ENCODE measurements around the gene CD93.

Gene CD93

DNA sequence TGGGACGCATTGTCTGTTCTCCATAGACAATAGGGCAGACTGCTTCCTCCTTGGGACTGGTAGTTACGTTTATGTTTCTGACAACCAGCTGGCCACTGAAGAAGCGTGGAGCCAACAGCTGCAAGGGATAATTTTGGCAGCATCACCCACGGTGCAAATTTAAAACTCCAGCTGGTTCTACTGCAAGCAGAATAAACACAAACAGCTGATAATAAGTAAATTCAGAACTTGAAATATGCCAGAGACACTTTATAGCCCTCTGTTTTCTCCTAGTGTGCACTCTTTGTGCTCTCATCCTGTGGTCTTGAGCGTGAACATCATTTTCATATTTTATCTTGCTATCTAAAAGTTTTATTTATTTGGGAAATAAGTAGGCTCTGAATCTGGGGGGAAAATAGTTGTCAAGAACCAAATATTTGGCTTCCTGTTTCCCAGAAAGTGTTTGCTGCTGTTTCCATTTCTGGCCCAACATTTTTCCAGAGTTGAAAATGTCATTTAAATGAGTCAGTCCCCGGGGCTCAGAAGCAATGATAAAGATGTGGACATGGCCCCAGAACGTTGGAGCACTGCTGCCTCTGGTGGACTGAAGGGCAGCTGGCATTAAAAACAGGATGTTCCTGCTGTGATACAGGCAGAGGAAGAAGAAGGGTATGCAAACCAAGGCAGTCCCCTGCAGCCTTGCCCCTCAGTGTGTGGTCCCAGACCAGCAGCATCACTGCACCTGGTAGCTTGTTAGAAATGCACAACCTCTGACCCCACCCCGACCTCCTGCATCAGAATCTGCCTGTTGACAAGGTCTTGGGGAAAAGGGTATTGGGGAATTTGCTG lies 24.2 kb downstream of the CD93 start:
- no peak for DNase-seq (ENCODE audit: low read depth in 2 of 3, low spot score in 2 of 3)

DNA sequence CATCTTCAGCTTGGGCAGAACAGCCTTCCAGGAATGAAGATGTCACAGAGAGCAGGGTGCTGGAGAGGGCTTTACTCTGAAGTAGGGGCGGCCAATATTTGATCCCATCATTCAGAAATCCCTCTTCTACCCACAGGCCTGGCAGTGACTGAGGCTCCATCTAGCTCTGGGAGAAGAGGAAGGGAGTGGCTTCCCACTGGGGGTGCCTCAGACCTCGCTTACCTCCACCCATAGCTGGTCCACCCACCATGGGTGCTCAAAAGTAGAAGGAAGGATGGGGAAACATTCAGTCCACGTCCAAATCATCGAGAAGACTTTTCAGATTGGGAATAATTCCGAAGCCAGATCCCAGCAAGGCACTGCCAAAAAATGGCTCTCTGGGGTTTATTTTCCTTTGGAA lies 24.9 kb downstream of the CD93 start:
- no peak for DNase-seq (ENCODE audit: low read depth in 2 of 3, low spot score in 2 of 3)

DNA sequence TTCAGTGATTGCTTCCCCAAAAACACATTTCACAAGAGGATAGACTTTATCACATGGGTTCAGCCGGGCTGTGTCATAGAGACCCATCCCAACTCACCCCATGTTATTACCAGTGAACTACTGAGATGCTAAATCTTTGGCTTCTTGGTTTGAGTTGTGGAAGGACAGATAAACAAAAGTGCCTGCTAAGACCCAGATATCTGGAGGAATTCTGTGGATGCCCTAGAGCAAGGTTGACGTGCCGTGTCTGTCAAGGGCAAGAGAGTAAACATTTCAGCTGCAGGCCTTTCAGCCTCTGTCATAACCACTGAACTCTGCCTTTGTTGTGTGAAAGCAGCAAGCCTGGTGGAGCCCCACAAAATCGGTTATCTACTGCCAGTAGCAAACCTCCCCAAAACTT lies 25.5 kb downstream of the CD93 start:
- DNase-seq (ENCODE audit: low read depth in 2 of 3, low spot score in 2 of 3): no peak

DNA sequence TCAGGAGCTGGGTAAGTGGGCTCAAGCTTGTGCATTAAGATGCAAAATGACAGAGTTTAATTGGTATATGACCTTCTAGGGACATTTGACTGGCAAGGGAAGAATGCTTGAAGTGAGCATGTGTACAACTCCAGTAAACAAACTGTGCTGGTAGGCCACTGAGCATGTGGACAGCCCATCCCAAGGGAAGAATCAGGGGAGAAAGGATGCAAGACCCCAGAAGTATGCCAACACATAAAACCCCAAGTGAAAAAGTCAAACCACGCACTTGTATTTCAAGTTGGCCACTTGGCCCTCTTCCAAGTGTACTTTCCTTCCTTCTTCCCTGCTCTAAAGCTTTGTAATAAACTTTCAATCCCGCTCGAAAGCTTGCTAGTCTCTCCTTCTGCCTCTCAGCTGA lies 26.3 kb downstream of the CD93 start:
- DNase-seq (ENCODE audit: low read depth in 2 of 3, low spot score in 2 of 3): no peak

DNA sequence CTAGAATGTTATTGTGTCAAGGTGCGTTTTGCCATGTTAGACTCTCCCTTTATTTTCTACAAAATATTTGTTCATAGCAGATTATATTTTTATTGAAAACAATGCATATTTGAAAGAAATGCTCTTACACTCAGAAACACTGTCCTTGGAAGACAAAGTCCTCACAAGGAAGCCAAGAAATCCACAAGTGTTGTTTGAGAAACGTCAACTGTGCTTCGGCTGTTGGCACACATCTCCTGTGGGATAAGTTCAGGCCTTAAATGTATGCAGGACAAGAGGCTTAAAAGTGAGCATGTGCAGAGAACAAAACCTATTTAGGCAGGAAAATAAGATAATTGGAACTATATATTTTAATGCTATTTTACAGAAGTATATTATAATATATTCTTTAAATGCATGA lies 27.1 kb downstream of the CD93 start:
- DNase-seq (ENCODE audit: low read depth in 2 of 3, low spot score in 2 of 3): no peak

DNA sequence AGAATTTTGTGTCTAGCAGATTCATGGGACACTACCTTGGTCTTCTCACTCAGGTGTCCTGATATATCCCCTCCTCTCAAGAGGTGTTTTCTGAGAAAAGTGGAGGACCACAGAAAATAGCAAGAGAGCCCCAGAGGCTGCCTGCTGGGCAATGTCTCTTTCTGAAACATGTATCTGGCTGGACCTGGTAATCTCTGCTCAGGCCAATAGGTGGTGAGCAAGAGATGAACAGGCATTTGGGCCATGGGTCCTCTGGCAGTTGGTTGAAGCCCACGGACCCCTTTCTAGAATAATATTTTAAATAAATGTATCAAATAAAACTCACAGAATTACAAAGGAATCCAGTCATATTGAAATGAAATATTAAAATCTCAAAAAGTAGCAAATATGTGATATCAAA lies 27.9 kb downstream of the CD93 start:
- no peak for DNase-seq (ENCODE audit: low read depth in 2 of 3, low spot score in 2 of 3)

DNA sequence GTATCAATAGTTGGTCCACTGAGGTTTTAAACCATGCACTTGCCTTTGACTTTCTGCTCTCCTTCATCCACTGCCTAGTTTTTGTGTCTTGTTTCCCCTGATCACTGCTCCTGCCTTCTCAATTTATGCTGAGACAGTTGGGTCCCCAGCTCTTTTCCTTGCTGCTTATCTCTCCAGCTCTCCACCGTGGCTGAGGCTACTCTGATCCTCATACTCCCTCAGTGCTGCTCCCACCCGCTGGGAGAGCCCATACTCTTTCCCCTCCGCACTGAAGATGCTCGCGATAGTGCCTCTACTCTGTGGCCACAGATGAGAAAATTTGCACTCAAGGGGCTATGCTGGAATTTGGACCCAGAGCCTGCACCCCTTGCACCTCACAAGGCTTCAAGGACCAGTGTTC lies 33.2 kb downstream of the CD93 start:
- no peak for DNase-seq (ENCODE audit: low read depth in 2 of 3, low spot score in 2 of 3)

DNA sequence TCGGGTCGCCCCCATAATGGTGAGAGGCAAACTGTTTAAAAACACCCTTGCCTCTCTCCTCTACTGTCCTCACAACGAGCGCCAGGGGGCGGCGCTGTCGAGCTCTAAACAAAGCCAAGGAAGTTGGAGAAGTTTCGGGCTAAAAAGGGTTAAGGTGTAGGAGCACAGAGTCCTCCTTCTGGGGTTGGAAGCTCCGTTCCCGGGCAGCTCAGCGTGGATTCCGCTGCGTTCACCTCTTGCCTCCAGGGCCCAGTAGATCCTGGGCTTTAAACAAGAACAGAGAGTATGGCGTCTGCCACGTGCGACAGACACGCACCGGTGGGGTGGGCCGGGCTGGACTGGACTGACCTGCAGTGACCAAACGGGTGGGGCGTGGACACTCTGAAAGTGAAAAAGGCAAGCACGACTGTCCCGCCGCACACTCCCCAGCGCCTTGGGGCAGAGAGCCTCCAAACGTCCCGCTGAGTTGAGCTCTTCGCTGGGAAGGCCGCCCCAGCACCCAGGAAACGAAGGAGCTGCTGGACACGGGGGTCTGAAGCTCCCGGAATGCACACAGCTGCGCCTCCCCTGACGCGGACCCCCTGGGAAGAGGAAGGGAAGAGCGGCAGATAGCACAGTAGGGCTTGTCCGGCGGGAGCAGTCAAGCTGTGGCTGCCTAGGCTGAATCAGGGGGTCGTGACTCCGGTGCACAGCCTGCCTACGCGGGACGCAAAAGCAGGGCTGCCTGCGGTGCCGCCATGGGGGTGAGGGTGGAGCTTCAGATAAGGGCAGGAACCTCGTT lies 35.1 kb downstream of the CD93 start:
- no peak for DNase-seq (ENCODE audit: low read depth in 2 of 3, low spot score in 2 of 3)

DNA sequence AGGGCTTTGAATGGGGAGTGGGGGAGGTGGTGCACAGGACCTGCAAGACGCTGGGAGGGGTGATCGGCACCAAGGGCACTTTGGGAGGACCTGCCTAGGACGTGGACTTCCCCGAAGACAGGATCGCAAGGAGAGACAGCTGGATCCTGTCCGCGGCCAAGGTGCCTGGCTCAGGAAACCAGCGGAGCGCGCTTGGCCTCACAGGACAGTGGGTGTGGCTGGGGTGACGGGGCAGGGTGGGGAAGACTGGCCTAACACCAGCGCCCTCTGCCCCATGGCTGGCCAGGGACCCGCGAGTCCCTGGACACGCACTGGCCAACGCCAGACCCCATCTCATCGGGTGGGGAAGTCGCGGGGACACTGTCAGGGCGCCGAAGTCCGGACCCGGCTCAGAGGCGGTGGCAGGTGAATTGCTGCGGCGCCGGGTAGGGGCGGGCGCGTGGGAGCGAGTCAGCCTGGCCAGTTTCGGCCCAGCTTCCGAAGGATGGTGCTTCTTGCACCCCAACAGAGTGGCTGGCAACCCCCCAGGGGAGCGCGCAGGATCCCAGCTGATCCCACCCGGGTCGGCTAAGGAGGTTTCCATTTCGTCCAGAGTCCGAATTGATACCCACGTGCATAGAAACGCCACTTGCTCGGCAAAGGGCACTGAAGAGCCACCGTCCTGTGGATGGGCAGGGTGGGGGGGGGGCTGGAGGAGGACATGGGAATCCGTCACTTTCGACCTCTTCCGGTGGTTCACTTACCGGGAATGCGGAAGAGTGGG lies 35.9 kb downstream of the CD93 start:
- no peak for DNase-seq (ENCODE audit: low read depth in 2 of 3, low spot score in 2 of 3)

DNA sequence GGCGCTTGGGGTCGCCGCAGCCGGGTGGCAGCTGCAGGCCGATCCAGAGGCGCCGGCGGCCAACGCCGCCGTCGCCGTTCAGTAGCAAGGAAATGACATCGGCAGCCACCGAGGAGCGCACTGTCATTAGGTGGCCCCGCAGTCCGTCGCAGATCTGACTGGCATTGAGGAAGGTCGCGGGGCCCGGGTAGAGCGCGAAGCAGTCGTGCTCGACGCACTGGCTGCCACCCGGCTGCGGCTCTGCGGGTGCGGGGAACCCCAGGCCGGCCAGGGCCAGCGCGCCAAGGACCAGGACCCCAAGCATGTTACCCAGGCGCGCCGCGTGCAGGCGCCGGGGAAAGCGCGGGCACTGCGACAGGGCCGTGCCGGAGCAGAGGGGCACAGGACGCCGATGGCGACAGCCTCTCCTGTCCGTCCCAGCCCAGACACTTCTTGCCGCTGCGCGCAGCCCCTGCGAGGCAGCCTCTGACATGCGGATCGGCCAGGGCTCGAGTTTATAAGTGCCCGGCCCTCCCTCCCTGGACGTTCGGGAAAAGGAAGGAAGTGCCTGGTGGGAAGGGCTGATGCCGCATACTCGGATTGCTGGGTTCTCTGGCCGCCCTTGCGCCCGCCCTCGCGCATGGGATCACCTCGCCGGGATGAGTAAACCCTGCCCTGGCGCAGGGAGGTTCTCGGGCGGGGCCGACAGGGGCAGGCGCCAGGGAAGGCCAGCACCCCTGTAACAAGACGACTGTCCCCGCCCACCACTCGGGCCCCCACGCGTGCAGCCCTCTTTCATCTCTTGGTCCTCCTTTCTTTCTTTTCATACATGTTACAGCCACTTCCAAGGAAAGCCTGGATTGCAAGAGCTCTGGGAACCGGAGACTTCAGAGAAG lies 36.7 kb downstream of the CD93 start, which contains the start of gene THBD:
TSS of gene THBD (minus strand) at position 472 of the 875 bp plus-strand sequence. CDS start at position 304, 168 bp downstream.
- DNase-seq (ENCODE audit: low read depth in 2 of 3, low spot score in 2 of 3): no peak

DNA sequence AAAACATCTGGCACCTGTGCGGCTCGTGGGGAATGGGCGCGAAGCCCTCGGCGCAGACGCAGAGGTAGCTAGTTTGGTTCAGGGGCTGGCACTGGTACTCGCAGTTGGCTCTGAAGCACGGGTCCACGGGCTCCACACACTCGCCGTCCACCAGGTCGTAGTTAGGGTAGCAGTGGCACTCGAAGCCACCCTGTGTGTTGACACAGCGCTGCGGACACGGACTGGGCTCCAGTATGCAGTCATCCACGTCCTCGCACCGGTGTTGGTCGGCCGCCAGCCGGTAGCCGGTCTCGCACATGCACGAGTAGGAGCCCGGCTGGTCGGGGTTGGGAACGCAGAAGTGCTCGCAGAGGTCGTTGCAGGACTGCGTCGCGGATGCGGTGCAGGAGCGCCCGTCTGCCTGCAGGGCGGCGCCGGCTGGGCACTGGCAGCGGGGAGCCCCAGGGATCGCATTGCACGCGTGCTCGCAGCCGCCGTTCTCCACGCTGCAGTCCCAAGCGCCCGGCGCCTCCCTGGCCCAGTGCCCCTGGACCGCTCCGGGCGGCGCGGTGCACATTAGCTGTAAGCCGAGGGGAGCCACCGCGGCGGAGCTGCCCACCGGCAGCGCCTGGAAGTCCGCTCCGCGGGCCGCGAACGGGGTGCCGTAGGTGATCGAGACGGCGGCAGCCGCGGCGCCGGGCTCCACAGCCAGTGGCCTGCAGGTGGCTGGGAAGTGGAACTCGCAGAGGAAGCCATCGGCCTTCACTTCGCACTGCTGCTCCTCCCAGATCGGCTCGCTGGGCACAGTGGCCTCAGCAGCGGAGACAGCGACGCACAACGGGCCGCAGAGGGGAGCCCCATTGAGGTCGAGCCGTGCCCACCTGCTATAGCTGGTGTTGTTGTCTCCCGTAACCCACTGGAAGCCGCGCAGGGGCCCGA lies 37.6 kb downstream of the CD93 start:
- peak in 1 of 3 experiments; percentile 13 for DNase-seq (ENCODE audit: low read depth in 2 of 3, low spot score in 2 of 3)

DNA sequence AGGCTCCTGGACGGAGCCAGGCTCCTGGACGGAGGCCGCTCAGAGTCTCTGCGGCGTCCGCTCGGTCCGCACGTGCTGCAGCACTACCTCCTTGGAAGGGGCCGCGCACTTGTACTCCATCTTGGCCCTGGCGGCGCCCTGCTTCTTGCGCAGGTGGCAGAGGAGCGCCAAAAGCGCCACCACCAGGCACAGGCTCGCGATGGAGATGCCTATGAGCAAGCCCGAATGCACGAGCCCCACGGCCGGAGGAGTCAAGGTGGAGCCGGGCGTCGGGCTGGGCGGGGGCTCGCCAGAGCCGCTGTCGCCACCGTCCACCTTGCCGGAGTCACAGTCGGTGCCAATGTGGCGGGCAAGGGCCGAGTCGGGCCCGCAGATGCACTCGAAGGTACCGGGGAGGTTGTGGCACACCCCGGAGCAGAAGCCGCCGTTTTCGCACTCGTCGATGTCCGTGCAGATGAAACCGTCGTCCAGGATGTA lies 38.3 kb downstream of the CD93 start:
- no peak for DNase-seq (ENCODE audit: low read depth in 2 of 3, low spot score in 2 of 3)

DNA sequence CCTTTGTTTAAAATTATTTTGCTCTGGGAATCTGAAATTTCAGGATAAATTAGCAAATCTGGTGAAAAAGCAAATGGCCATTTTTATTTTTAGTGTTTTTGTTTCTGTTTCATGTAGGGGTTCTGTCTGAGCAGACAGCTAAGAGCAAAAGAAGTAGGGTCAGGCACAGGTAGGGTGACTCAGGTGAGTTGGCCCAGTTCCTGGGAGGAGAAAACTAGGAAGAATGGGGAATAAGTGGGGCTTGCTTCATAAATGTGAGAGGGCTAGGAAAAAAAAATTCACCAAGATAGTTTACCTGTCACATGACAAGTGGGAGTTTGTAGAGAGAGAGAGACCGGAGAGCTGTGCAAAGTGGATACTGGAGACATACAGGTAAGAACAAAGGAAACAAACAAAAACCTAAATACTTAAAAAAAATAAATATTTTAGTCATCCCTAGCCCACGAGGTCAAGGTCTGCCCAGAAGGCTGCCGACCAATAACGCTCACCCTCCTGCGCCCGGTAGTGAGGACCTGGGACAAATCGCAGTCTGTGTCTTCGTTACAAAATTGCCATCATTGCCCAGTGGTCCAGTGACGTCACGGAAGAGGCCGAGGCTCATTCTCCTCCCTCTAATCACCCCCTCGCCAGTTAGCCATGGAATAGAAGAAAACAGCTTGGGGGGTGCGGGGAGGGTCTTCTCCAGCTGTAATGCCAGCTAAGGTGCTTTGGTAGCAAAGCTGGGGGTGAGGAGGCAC lies 39.0 kb downstream of the CD93 start:
- DNase-seq (ENCODE audit: low read depth in 2 of 3, low spot score in 2 of 3): no peak

DNA sequence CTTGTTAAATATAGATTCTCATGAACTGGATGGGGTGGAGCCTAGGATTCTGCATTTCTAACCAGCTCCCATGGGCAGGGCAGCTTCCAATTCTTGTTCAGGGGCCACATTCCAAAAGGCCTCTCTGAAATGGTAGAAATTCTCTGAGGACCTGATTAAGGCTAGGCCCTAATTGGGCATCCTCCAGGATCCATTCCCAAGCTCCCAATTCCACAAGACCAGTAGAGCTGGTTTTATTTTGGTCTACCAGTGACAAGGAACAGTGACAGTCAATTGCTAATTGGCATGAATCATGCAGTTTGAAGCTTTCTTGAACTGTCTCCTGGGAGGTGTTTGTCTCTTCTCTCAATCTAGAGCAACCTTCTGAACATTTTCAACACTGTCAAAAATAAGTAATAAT lies 39.7 kb downstream of the CD93 start:
- no peak for DNase-seq (ENCODE audit: low read depth in 2 of 3, low spot score in 2 of 3)

DNA sequence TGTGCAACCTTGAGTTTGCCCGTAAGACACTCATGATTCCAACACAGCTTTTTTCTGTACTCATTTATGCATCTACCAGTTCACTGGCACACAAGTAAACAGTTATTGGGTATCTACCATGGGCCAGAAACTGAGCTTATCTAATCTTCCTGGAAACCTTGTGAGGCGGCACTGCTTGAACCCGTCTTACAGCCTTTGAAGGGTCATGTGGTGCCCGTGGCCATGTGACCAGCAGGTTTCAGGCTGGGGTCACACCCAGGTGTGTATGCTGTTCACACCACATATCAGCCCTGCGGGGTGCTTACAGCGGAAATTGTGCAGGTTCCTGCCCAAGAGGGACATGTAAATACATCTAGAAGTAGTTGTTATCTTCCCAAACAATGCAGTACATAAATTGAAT lies 42.7 kb downstream of the CD93 start:
- DNase-seq (ENCODE audit: low read depth in 2 of 3, low spot score in 2 of 3): no peak

DNA sequence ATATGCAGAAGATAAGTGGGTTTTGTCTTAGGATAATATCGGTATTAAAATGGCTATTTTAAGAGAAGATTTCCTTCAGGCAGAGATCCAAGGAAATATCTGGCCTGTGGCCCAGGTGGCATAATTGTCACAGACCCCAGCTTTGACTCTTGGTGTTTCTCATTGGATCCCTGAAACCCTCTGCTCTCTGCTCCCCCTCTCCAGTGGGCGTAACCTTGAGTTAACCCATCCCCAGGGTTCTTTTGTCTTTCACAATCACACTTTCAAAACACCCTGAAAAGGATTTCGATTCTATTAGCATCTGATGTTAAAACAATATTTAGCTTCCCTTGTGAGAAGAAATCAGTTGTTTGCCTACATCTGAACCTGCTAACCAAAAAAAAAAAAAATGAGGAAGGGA lies 43.9 kb downstream of the CD93 start:
- no peak for DNase-seq (ENCODE audit: low read depth in 2 of 3, low spot score in 2 of 3)

DNA sequence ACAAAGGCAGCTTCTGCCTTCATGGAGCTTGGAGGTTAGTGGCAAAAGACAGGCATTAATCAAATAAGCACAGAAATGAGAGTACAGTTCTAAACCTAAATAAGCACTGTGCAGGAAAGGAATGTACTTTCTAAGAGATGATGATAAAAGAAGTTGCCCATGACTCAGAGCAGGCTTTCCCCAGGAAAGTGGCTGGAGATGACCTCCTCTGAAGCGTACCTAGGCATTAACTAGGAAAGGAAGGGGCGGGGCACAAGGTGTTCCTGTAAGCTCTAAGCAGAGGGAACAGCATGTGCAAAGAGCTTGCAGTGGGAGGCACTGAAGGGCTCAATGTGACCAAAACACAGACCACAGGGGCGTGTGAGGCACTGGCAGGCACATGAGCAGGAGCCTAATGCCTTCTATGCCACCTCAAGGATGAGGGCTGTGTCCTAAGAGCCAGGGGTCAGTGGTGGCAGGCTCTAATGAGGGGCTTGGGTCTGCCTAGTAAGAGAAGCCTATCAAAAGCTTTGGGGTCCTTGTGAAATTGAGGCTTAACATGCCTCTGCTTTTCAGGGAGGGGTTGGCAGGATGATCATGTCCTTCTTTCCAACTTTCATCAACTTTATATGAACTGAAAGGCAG lies 46.1 kb downstream of the CD93 start:
- no peak for DNase-seq (ENCODE audit: low read depth in 2 of 3, low spot score in 2 of 3)

DNA sequence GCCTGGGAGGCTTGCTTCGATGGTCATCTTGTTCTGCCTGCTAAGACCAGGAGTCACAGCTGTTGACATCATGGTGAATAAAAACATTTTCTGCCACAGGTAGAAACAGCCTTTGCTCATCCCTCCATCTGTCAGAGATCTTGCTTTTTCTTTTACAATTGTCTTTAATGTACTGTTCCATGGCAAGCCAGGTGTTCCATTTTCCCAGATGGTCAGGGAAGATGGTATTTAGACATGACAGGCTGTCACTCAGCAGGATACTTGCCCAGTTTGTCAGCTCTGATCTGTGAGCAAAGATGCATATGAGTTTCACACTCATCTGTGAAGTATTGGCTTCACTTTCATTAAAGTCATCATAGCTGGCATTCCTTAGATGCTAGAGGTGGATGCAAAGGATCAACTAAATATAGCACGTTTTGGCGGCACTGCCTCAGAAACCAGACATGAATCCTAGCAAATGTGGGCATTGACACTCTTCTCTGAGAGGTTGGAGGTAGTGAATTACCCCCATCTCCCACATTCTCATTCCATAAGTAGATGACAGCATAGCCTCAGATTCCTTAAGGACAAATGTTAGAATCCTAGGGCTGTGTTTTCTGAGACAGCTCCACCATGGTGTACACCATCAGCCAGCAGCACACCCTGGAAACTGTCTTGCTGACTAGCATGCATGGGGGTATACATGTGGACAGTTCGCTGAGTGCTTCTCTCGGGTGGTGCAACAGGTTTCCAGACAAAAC lies 46.8 kb downstream of the CD93 start:
- no peak for DNase-seq (ENCODE audit: low read depth in 2 of 3, low spot score in 2 of 3)

Data from activated CD8-positive, alpha-beta memory T cell treated with anti-CD3 and anti-CD28 coated beads for 48 hours (primary cell).